Gastrocnemius medialis (tissue), 4 donors: ENCODE data around the gene IGF2BP3. TPM values are rescaled to one million over a fixed set of nuclear protein-coding genes. Genes with fewer than 3 reads are reported as not detected.

ENCODE experiments used
- ATAC-seq, 2 donors: fragments of 150-250 bp; one replicate each; pipeline ENCODE4 v1.9.1; 2016
- DNase-seq, 2 donors: peaks; one replicate each; pipeline ENCODE4 v3.0.0-alpha.2; 2019
- H3K27ac ChIP-seq, 4 donors: fragments of 200-600 bp; sonication (generic); 1 replicate in 1 of 4; 2 replicates in 3 of 4; pipeline ENCODE4 v1.5.1; 2016 to 2018; ENCODE audit warnings: mild to moderate bottlenecking in 2 of 4, moderate library complexity in 1 of 4
- H3K27me3 ChIP-seq, 3 donors: fragments of 200-600 bp; sonication (generic) in 2 of 3; 1 replicate in 1 of 3; 2 replicates in 2 of 3; pipeline versions ENCODE4 v1.5.1 to v1.6.0; 2016 to 2019; ENCODE audit warnings: mild to moderate bottlenecking in 1 of 3, moderate library complexity in 1 of 3
- H3K36me3 ChIP-seq, 2 donors: fragments of 200-600 bp; sonication (generic) in 1 of 2; one replicate each; pipeline ENCODE4 v1.5.1; 2017 to 2018
- H3K4me1 ChIP-seq, 2 donors: fragments of 200-600 bp; sonication (generic) in 1 of 2; one replicate each; pipeline ENCODE4 v1.5.1; 2016 to 2017; ENCODE audit warnings: mild to moderate bottlenecking in 2 of 2
- H3K4me3 ChIP-seq, 4 donors: fragments of 200-600 bp; sonication (generic) in 3 of 4; 1 replicate in 1 of 4; 2 replicates in 3 of 4; pipeline ENCODE4 v1.5.1; 2016 to 2019; ENCODE audit warnings: mild to moderate bottlenecking in 2 of 4
- H3K9me3 ChIP-seq, 3 donors: fragments of 200-600 bp; sonication (generic) in 2 of 3; 1 replicate in 1 of 3; 2 replicates in 2 of 3; pipeline ENCODE4 v1.5.1; 2016 to 2019
- CTCF ChIP-seq, 5 experiments: fragments of 450-650 bp in 3 of 5; fragments of 200-600 bp in 2 of 5; sonication (generic) in 2 of 5; IDR thresholded peaks in 4 of 5; conservative IDR thresholded peaks in 1 of 5; 1 replicate in 4 of 5; 2 replicates in 1 of 5; pipeline ENCODE4 v1.5.1; 2016 to 2019; ENCODE audit warnings: antibody characterized with exemption in 5 of 5, mild to moderate bottlenecking in 3 of 5, moderate library complexity in 3 of 5
- POLR2A ChIP-seq, 2 donors: fragments of 450-650 bp; IDR thresholded peaks; one replicate each; pipeline ENCODE4 v1.6.1; 2017; ENCODE audit warnings: antibody characterized with exemption in 2 of 2, mild to moderate bottlenecking in 2 of 2, moderate library complexity in 2 of 2
- in situ Hi-C, 4 donors: fragments of 200-750 bp; cut with MboI; loops; one replicate each; pipeline versions ENCODE4 v1.15.0 to v1.8.0; 2017; ENCODE audit warnings: low sequenced_read_pairs in 4 of 4
- intact Hi-C: fragments of 100-400 bp; cut with DNase I; formaldehyde crosslinking; loops from one replicate; pipeline ENCODE4 v1.15.1; 2023; ENCODE audit warnings: low total_unique reads
- total RNA-seq, 4 donors: library from RNA; depleted of rRNA; stranded (reverse); fragments of >200 nt; gene quantifications; one replicate each; pipeline versions ENCODE4 v1.1.0 to v1.2.3, GENCODE V29; 2016

IGF2BP3 gene
- total RNA-seq, 4 donors from 2014 or later = 0.51 TPM; not detected in 3

GRCh38 chr7:23356168-23356567 lies 114.1 kb downstream of the IGF2BP3 start:
- TF ChIP-seq CTCF (IDR thresholded peaks at IDR 0.05 in 4 of 5, conservative IDR thresholded peaks at IDR 0.05 in 1 of 5) (no peak), POLR2A (IDR thresholded peaks at IDR 0.05) (no peak)
- no peak for DNase-seq
- Histone ChIP-seq H3K4me1 (no peaks in the 10 kb centered on the region), H3K4me3 (no peak overlapping the region), H3K9me3 (no peaks in the 10 kb centered on the region), H3K36me3 (no peaks in the 10 kb centered on the region), H3K27me3 (no peaks in the 10 kb centered on the region), H3K27ac (no peak overlapping the region)
- no peak for ATAC-seq
- in situ Hi-C loops = no loop called here
- intact Hi-C loops = loop anchor here (5.0 kb wide), 1 partner anchor 106 kb away; no protein-coding TSS in a partner anchor

- Histone ChIP-seq H3K4me1 (no peaks in the 10 kb centered on the region), H3K9me3 (no peaks in the 10 kb centered on the region), H3K27me3 (no peaks in the 10 kb centered on the region), H3K4me3 (no peak overlapping the region), H3K27ac (no peak overlapping the region), H3K36me3 (no peaks in the 10 kb centered on the region)
- in situ Hi-C loops (no loop called here), intact Hi-C loops (no loop called here)
- DNase-seq = no peak
- ATAC-seq = no peak
- TF ChIP-seq POLR2A (IDR thresholded peaks at IDR 0.05) = no peak
- no peak for TF ChIP-seq CTCF (IDR thresholded peaks at IDR 0.05 in 4 of 5, conservative IDR thresholded peaks at IDR 0.05 in 1 of 5)
Measured at GRCh38 chr7:23353172-23353571, 117.1 kb downstream of the IGF2BP3 start.

GRCh38 chr7:23350466-23350865 lies 119.8 kb downstream of the IGF2BP3 start:
- intact Hi-C loops (no loop called here), in situ Hi-C loops (no loop called here)
- no peak overlapping the region for H3K27ac ChIP-seq
- no peak overlapping the region for H3K4me3 ChIP-seq
- ATAC-seq = no peak
- H3K27me3 ChIP-seq = no peaks in the 10 kb centered on the region
- no peaks in the 10 kb centered on the region for H3K36me3 ChIP-seq
- no peak for DNase-seq
- TF ChIP-seq CTCF (IDR thresholded peaks at IDR 0.05 in 4 of 5, conservative IDR thresholded peaks at IDR 0.05 in 1 of 5) (no peak), POLR2A (IDR thresholded peaks at IDR 0.05) (no peak)
- H3K9me3 ChIP-seq = no peaks in the 10 kb centered on the region
- no peaks in the 10 kb centered on the region for H3K4me1 ChIP-seq

DNA sequence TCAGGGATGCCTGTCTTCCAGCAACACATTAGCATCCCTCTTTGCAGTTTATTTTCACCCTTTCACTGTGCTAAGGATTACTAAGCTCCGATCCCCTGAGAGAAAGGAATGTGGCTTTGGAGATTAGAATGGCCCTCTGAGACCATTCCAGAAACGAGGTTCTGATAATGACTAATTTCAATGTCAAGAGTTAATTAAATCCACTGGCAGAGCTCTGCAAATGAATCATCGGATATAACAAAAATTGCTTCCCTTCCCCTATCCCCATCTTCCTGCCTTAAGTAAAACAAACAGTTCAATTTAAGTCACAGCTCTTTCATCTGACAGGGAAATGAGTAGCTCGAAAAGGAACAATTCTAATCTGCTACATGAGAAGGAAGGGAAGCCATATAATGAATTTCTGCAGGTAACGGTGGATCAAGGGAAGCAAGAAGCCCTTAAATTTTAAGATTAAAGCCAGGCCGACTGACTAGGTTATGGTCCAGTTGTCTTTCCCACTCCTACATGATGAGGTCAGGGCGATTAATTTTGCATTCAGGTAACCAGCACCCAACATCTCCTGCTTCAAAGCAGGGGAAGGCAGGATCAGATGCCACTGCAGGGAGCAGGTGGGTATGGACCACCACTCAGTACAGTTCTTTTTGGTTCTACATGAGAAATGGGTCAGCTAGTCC lies 120.7 kb downstream of the IGF2BP3 start:
- Histone ChIP-seq H3K9me3 (no peaks in the 10 kb centered on the region), H3K4me3 (no peak overlapping the region), H3K4me1 (no peaks in the 10 kb centered on the region), H3K27ac (no peak overlapping the region), H3K27me3 (no peaks in the 10 kb centered on the region), H3K36me3 (no peaks in the 10 kb centered on the region)
- intact Hi-C loops (no loop called here), in situ Hi-C loops (no loop called here)
- TF ChIP-seq POLR2A (IDR thresholded peaks at IDR 0.05) (no peak), CTCF (IDR thresholded peaks at IDR 0.05 in 4 of 5, conservative IDR thresholded peaks at IDR 0.05 in 1 of 5) (no peak)
- ATAC-seq = no peak
- no peak for DNase-seq
